ENCODE results near the gene TSEN34. TPM values are rescaled to one million over a fixed set of nuclear protein-coding genes. Genes with fewer than 3 reads are reported as not detected.

The TSEN34 gene
- total RNA-seq, 2 experiments from 2014 or later, result 8.3 to 12.1 TPM

GRCh38 chr19:54153731-54154326 is 37.3 kb upstream of the TSEN34 start:
- peak overlapping the region; percentile 25 for H3K27ac Mint-ChIP-seq
- H3K9me3 Mint-ChIP-seq (ENCODE audit: low read depth), result no peaks in the 10 kb centered on the region
- ATAC-seq, result no peak
- intact Hi-C loops (cut with DNase I, micrococcal nuclease), result no loop called here
- ChIA-PET CTCF (interaction anchor here (0.6 kb wide), 1 partner anchor 50 kb away, joined by 3 read pairs; no protein-coding TSS in a partner anchor), POLR2A (interaction anchor here (0.7 kb wide), 1 partner anchor 17 kb away, joined by 6 read pairs; no protein-coding TSS in a partner anchor)
- H3K4me3 Mint-ChIP-seq, result no peak overlapping the region
- H3K27me3 Mint-ChIP-seq, result no peaks in the 10 kb centered on the region
- no peak for DNase-seq
- H3K4me1 Mint-ChIP-seq, result peaks cover 34% of the 10 kb centered on the region
- H3K36me3 Mint-ChIP-seq (ENCODE audit: low read depth), result peaks cover 53% of the 10 kb centered on the region

DNA sequence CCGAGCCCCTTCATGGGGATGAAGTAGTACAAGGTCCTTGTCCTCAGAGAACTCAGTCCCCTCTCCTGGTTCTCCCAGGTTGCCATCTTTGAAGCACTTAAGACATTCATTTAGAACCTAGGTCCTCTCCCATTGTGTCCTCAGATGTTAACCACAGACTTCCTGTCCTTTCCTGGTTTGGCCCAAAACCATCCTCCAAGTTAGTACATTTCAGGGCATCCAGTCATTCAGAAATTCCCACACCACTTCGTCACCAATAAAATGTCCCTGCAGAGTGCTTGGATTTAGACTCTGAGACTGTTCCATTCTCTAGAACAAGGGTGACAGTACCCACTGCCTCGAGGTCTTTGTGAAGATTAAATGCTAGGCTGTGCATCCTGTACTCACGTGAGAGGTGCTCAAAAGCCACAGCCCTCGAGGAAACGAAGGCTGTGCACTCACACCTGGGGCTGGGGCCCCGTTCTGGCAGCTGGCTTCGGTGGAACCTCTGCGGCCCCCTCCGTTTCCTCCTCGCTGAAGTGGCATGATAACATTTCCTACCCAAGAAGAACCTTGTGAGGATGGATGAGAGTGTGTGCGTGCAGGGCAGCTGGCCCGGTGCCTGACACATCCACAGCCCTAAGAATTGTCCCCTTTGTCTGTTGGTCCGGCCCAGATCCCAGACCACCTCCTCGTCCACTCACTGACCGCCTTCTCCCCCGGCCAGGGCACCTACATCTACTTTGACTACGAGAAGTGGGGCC is 36.3 kb upstream of the TSEN34 start:
- Mint-ChIP-seq H3K27me3 (no peaks in the 10 kb centered on the region), H3K4me3 (no peak overlapping the region), H3K27ac (peak overlapping the region; percentile 81), H3K9me3 (ENCODE audit: low read depth) (no peaks in the 10 kb centered on the region), H3K4me1 (peaks cover 37% of the 10 kb centered on the region), H3K36me3 (ENCODE audit: low read depth) (peaks cover 51% of the 10 kb centered on the region)
- intact Hi-C loops (cut with DNase I, micrococcal nuclease), result loop anchor here in 1 of 2 experiments (5.0 kb wide), 1 partner anchor 48 kb away; the partner anchor contains the start of gene RPS9
- POLR2A ChIA-PET, result interaction anchor here (0.7 kb wide), 1 partner anchor 18 kb away, joined by 6 read pairs; no protein-coding TSS in a partner anchor
- ATAC-seq (no peak), DNase-seq (peak; percentile 68)
- CTCF ChIA-PET, result no interaction called here

GRCh38 chr19:54155694-54156093 is 35.4 kb upstream of the TSEN34 start:
- H3K4me1 Mint-ChIP-seq, result peaks cover 43% of the 10 kb centered on the region
- DNase-seq (no peak), ATAC-seq (no peak)
- ChIA-PET CTCF (no interaction called here), POLR2A (interaction anchor here (0.7 to 0.9 kb wide), 2 partner anchors 13 to 32 kb away, joined by 3 to 4 read pairs; no protein-coding TSS in a partner anchor)
- no peaks in the 10 kb centered on the region for H3K27me3 Mint-ChIP-seq
- H3K36me3 Mint-ChIP-seq (ENCODE audit: low read depth), result peaks cover 47% of the 10 kb centered on the region
- no peaks in the 10 kb centered on the region for H3K9me3 Mint-ChIP-seq (ENCODE audit: low read depth)
- intact Hi-C loops (cut with DNase I, micrococcal nuclease), result loop anchor here in 1 of 2 experiments (5.0 kb wide), 1 partner anchor 47 kb away; the partner anchor contains the start of gene RPS9
- no peak overlapping the region for H3K4me3 Mint-ChIP-seq
- H3K27ac Mint-ChIP-seq, result no peak overlapping the region

DNA sequence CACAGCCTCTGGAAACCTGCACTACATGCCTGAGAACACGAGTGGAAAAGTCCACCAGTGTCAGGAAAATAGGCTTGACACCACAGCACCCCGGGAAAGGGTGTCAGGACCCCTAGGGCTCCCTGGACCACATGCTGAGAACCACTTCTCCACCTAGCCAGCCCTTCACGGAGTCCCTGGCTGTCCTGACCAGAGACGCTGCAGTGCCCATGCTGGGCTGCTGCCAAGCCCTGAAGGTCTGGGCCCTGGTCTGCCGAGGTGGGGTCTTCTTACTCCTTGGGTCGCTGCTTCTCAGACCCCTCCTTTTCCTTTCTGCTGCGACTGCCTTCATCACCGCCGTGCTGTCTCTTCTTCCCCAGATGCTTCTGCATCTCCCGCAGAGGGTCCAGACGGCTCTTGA is 34.6 kb upstream of the TSEN34 start:
- Mint-ChIP-seq H3K36me3 (ENCODE audit: low read depth) (peaks cover 44% of the 10 kb centered on the region), H3K27me3 (no peaks in the 10 kb centered on the region), H3K27ac (peak overlapping the region; percentile 60), H3K4me1 (peaks cover 47% of the 10 kb centered on the region), H3K4me3 (no peak overlapping the region), H3K9me3 (ENCODE audit: low read depth) (no peaks in the 10 kb centered on the region)
- intact Hi-C loops (cut with DNase I, micrococcal nuclease), result loop anchor here in 1 of 2 experiments (5.0 kb wide), 1 partner anchor 46 kb away; the partner anchor contains the start of gene RPS9
- CTCF ChIA-PET, result interaction anchor here (0.6 to 1.0 kb wide), 2 partner anchors 10 to 89 kb away, joined by 3 to 4 read pairs; no protein-coding TSS in a partner anchor
- DNase-seq (no peak), ATAC-seq (no peak)
- POLR2A ChIA-PET, result interaction anchor here (0.7 kb wide), 1 partner anchor 12 kb away, joined by 3 read pairs; no protein-coding TSS in a partner anchor

GRCh38 chr19:54156953-54157352 is 34.2 kb upstream of the TSEN34 start:
- CTCF ChIA-PET, result interaction anchor here (0.6 to 1.0 kb wide), 2 partner anchors 10 to 89 kb away, joined by 3 to 4 read pairs; no protein-coding TSS in a partner anchor
- intact Hi-C loops (cut with DNase I, micrococcal nuclease), result loop anchor here in 1 of 2 experiments (5.0 kb wide), 1 partner anchor 45 kb away; the partner anchor contains the start of gene RPS9
- no peak for ATAC-seq
- H3K4me3 Mint-ChIP-seq, result no peak overlapping the region
- no peak for DNase-seq
- peaks cover 41% of the 10 kb centered on the region for H3K36me3 Mint-ChIP-seq (ENCODE audit: low read depth)
- POLR2A ChIA-PET, result interaction anchor here (0.7 kb wide), 1 partner anchor 1957 kb away, joined by 5 read pairs; no protein-coding TSS in a partner anchor
- H3K27ac Mint-ChIP-seq, result no peak overlapping the region
- H3K9me3 Mint-ChIP-seq (ENCODE audit: low read depth), result no peaks in the 10 kb centered on the region
- no peaks in the 10 kb centered on the region for H3K27me3 Mint-ChIP-seq
- H3K4me1 Mint-ChIP-seq, result peaks cover 50% of the 10 kb centered on the region

DNA sequence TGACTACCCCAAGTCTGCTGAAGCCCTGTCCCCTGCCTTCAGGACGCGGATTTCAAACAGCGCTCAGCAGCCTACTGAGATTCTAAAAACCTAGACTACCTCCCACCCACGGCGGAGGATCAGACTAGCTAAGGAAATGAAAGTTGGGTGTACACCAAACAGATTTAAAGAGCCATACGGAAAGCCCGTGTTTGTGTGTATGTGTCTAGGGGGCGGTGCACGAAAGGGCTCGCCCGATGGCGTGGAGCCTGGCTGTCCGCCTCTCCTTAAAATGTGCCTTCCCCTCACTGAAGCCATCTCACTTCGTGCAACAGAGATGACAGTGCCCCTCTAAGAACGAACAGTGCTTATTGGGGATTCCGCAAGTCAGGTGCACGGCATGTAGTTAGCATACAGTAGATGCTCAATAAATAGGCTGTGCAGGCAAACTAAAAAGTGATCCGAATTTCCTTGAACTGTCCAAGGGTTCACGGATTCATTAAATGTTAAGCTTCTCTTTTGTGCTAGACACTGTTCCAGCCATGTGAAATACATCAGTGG is 32.2 kb upstream of the TSEN34 start:
- ChIA-PET POLR2A (interaction anchor here (0.6 to 3.2 kb wide), 3 partner anchors 11 to 49 kb away, joined by 3 to 22 read pairs (median 3); partner anchors contain the start of gene CNOT3), CTCF (interaction anchor here (0.7 to 2.7 kb wide), 6 partner anchors 10 to 1496 kb away, joined by 3 to 15 read pairs (median 4); partner anchors contain the start of genes CNOT3 and TSEN34)
- DNase-seq (peak; percentile 66), ATAC-seq (no peak)
- peaks cover 3% of the 10 kb centered on the region for H3K27me3 Mint-ChIP-seq
- H3K36me3 Mint-ChIP-seq (ENCODE audit: low read depth), result peaks cover 31% of the 10 kb centered on the region
- H3K9me3 Mint-ChIP-seq (ENCODE audit: low read depth), result no peaks in the 10 kb centered on the region
- intact Hi-C loops (cut with DNase I, micrococcal nuclease), result loop anchor here (1.0 to 5.0 kb wide), 11 partner anchors 22 to 305 kb away; partner anchors contain the start of genes CNOT3 (in 2 of the 2), PRPF31 (in 2 of the 2), RPS9 (in 2 of the 2) and TFPT (in 2 of the 2)
- peaks cover 56% of the 10 kb centered on the region for H3K4me1 Mint-ChIP-seq
- peak overlapping the region; percentile 87 for H3K4me3 Mint-ChIP-seq
- peak overlapping the region; percentile 98 for H3K27ac Mint-ChIP-seq

- Mint-ChIP-seq H3K27ac (peak within 1 kb of the TSS; percentile 98), H3K4me1 (peaks cover 56% of the 10 kb centered on the region)
Measured at GRCh38 chr19:54159352-54160181, 31.5 kb upstream of the TSEN34 start, which contains the start of gene LENG1. Gene LENG1, minus strand, starts transcription at chr19:54159721. Its CDS starts 26 bp downstream, at chr19:54159695.

DNA sequence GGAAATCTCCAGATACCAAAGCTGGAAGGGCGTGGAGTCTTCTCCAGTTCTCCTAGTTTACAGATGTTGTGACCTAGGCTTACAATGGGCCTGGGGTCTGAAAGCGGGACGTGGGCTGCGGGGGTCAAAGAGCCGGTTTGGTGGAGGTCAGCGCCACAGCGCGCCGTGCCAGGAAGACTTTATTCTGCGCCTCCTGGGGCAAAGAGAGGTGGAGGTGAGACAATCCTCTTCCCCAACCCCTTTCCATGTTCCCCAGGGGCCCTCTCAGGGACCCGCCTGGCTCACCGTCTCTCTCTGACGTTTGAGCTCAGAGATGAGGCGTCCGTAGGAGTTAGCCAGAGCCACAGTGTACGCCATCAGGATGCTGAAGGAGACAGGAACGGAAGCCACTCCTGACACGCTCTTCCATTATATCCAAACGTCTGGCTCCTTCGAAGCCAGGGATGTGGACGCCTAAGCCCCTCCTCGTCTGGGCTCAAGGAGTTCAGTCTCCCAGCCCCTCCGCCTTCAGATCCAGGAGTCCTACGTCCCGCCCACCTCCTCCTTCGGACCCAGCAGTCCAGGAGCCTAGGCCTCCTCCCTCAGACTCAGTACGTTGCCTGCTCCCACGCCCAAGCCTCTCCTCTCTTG is 30.8 kb upstream of the TSEN34 start:
- POLR2A ChIA-PET, result interaction anchor here (1.0 to 3.2 kb wide), 3 partner anchors 21 to 30 kb away, joined by 3 to 22 read pairs (median 3); partner anchors contain the start of genes CNOT3 and TSEN34

More at GRCh38 chr19:54159352-54160181, 31.5 kb upstream of the TSEN34 start, which contains the start of gene LENG1:
- Mint-ChIP-seq H3K9me3 (ENCODE audit: low read depth) (no peaks in the 10 kb centered on the region), H3K27me3 (peaks cover 7% of the 10 kb centered on the region), H3K36me3 (ENCODE audit: low read depth) (peaks cover 24% of the 10 kb centered on the region), H3K4me3 (peak within 1 kb of the TSS; percentile 87)
- peak; percentile 90 for ATAC-seq
- POLR2A ChIA-PET, result interaction anchor here (0.6 to 3.2 kb wide), 4 partner anchors 12 to 48 kb away, joined by 3 to 22 read pairs (median 3); partner anchors contain the start of gene CNOT3
- CTCF ChIA-PET, result interaction anchor here (0.7 to 2.7 kb wide), 8 partner anchors 9 to 1495 kb away, joined by 3 to 15 read pairs (median 4); partner anchors contain the start of genes CNOT3, TMC4 and TSEN34
- intact Hi-C loops (cut with DNase I, micrococcal nuclease), result loop anchor here (1.0 to 5.0 kb wide), 11 partner anchors 22 to 305 kb away; partner anchors contain the start of genes CNOT3 (in 2 of the 2), PRPF31 (in 2 of the 2), RPS9 (in 2 of the 2) and TFPT (in 2 of the 2)
- DNase-seq, result peak; percentile 99

GRCh38 chr19:54160854-54161253 is 30.3 kb upstream of the TSEN34 start:
- peak overlapping the region; percentile 98 for H3K27ac Mint-ChIP-seq
- peak overlapping the region; percentile 87 for H3K4me3 Mint-ChIP-seq
- no peaks in the 10 kb centered on the region for H3K9me3 Mint-ChIP-seq (ENCODE audit: low read depth)
- intact Hi-C loops (cut with DNase I, micrococcal nuclease), result no loop called here
- DNase-seq (no peak), ATAC-seq (no peak)
- CTCF ChIA-PET, result no interaction called here
- POLR2A ChIA-PET, result interaction anchor here (1.0 to 3.2 kb wide), 3 partner anchors 22 to 30 kb away, joined by 3 to 22 read pairs (median 3); partner anchors contain the start of genes CNOT3 and TSEN34
- peaks cover 7% of the 10 kb centered on the region for H3K27me3 Mint-ChIP-seq
- H3K4me1 Mint-ChIP-seq, result peaks cover 53% of the 10 kb centered on the region
- H3K36me3 Mint-ChIP-seq (ENCODE audit: low read depth), result peaks cover 15% of the 10 kb centered on the region

More for the DNA sequence above, 30.8 kb upstream of the TSEN34 start:
- H3K36me3 Mint-ChIP-seq (ENCODE audit: low read depth), result peaks cover 17% of the 10 kb centered on the region
- CTCF ChIA-PET, result interaction anchor here (1.1 to 2.7 kb wide), 4 partner anchors 8 to 31 kb away, joined by 3 to 15 read pairs (median 6); partner anchors contain the start of genes CNOT3, TMC4 and TSEN34
- H3K9me3 Mint-ChIP-seq (ENCODE audit: low read depth), result no peaks in the 10 kb centered on the region
- peak overlapping the region; percentile 87 for H3K4me3 Mint-ChIP-seq
- H3K27me3 Mint-ChIP-seq, result peaks cover 7% of the 10 kb centered on the region
- intact Hi-C loops (cut with DNase I, micrococcal nuclease), result no loop called here
- peaks cover 53% of the 10 kb centered on the region for H3K4me1 Mint-ChIP-seq
- DNase-seq, result peak; percentile 35
- H3K27ac Mint-ChIP-seq, result peak overlapping the region; percentile 98
- ATAC-seq, result no peak

Measured in activated CD4-positive, alpha-beta T cell treated with anti-CD3 and anti-CD28 coated beads for 36 hours (primary cell).